Astrocyte (in vitro differentiated cells and primary cell): ENCODE data around the gene MNT.
"Not testable (repeated sequence)": the region's sequence is repeated elsewhere in the genome, so short reads cannot be mapped to it uniquely, and the experiment has no call there.

Source experiments
- CTCF ChIP-seq: IDR thresholded peaks from 2 replicates; pipeline ENCODE4 v1.5.1; 2011; ENCODE audit warnings: low read depth, mild to moderate bottlenecking, inconsistent platforms, low read length, moderate library complexity; ENCODE audit not compliant: insufficient read depth
- EZH2 ChIP-seq: IDR thresholded peaks from 2 replicates; pipeline ENCODE4 v1.6.1; 2012; ENCODE audit warnings: mild to moderate bottlenecking, low read length, inconsistent platforms; ENCODE audit not compliant: insufficient read depth

DNA sequence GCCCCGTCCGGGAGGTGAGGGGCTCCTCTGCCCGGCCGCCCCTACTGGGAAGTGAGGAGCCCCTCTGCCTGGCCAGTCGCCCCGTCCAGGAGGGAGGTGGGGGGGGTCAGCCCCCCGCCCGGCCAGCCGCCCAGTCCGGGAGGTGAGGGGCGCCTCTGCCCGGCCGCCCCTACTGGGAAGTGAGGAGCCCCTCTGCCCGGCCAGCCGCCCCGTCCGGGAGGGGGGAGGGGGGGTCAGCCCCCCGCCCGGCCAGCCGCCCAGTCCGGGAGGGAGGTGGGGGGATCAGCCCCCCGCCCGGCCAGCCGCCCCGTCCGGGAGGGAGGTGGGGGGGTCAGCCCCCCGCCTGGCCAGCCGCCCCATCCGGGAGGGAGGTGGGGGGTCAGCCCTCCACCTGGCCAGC, 46.6 kb upstream of the MNT start:
- not testable (repeated sequence) for TF ChIP-seq CTCF, EZH2
